ENCODE results near the gene SCYGR1. TPM values are rescaled to one million over a fixed set of nuclear protein-coding genes. Genes with fewer than 3 reads are reported as not detected.
A peak's percentile ranks its signal among the peaks of the same experiment; 100 is the strongest.
"Not testable (repeated sequence)": the region's sequence is repeated elsewhere in the genome, so short reads cannot be mapped to it uniquely, and the experiment has no call there.

Gene SCYGR1
- total RNA-seq, 1 donor from 2014 or later = not detected

DNA sequence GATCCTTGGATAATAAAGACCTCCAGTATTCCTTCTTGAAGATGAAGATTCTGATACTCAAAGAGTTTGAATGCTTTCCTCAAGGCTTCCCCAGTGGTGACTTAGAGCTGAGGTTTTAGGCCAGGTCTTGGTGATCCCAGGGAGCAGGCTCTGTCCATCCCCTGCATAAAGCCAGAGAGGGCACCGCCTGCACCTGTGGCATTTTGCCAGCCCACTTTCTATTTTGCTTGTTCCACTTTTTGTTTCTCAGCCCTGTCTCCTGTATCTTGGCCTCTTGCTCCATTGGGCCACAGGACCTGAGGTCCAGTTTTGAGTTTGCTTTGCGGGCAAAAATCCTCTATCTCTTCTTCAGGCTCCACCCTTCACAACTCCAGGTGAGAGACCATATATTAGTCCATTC lies 6.7 kb upstream of the SCYGR1 start:
- Mint-ChIP-seq H3K36me3 (ENCODE audit: low read depth) (no peaks in the 10 kb centered on the region), H3K4me3 (no peak overlapping the region), H3K9me3 (no peaks in the 10 kb centered on the region), H3K27me3 (no peaks in the 10 kb centered on the region), H3K4me1 (peaks cover 8% of the 10 kb centered on the region), H3K27ac (peak overlapping the region; percentile 51)
- DNase-seq = no peak
- intact Hi-C loops (cut with micrococcal nuclease) = no loop called here

DNA sequence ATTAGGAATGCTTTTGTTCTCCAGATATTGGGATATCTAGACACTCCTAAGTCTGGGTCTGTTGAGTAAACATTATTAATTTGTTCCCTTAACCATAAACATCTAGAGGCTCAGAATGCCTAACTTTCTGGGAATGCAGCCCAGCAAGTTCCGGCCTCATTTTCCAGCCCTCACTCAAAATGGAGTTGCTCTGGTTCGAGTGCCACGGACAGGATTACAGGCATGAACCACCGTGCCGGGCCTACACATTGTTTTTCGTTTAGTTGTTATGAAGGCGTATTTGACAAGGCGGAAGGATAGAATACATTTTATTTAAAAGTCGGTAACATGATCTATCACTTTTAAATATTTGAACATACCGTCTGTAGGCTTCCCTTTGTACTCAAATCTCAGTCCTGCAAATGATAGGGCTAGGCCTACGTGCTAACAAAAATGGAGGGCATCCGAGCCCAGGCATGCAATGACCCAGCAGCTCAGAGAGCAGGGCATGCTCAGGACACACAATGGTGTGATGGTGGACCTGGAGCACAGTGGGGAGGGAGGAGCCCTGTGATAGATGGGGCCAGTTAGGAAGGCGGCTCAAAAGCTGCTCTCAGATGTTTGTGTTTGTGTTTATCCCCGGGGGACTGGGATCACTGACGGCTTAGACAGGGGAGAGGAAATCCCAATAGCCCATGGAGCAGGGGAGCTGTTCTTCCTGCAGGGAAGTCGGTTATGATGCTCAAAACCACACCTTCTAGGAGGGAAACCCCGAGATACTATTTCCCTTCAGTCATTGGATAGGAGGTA lies 2.9 kb upstream of the SCYGR1 start:
- H3K4me3 Mint-ChIP-seq = no peak overlapping the region
- H3K9me3 Mint-ChIP-seq = no peaks in the 10 kb centered on the region
- intact Hi-C loops (cut with micrococcal nuclease) = no loop called here
- DNase-seq = no peak
- H3K27me3 Mint-ChIP-seq = no peaks in the 10 kb centered on the region
- H3K36me3 Mint-ChIP-seq (ENCODE audit: low read depth) = no peaks in the 10 kb centered on the region
- H3K27ac Mint-ChIP-seq = no peak overlapping the region
- peaks cover 6% of the 10 kb centered on the region for H3K4me1 Mint-ChIP-seq

DNA sequence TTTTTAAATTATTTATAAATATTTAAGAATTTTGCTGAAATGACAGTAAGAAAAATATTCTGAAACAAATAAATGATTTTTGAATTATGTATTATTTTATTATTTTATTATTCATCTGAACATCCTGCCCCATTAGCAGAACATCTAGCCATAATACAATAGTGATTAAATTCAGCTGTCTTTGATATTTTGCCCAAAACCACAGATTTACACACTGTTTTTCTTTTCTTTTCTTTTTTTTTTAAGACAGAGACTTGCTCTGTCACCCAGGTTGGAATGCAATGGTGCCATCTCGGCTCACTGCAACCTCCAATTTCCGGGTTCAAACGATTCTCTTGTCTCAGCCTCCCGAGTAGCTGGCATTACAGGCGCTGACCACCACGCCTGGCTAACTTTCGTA lies 1.9 kb upstream of the SCYGR1 start:
- H3K4me1 Mint-ChIP-seq = peaks cover 6% of the 10 kb centered on the region
- DNase-seq = no peak
- intact Hi-C loops (cut with micrococcal nuclease) = no loop called here
- no peaks in the 10 kb centered on the region for H3K9me3 Mint-ChIP-seq
- H3K27me3 Mint-ChIP-seq = no peaks in the 10 kb centered on the region
- H3K36me3 Mint-ChIP-seq (ENCODE audit: low read depth) = no peaks in the 10 kb centered on the region
- no peak overlapping the region for H3K27ac Mint-ChIP-seq
- no peak overlapping the region for H3K4me3 Mint-ChIP-seq

DNA sequence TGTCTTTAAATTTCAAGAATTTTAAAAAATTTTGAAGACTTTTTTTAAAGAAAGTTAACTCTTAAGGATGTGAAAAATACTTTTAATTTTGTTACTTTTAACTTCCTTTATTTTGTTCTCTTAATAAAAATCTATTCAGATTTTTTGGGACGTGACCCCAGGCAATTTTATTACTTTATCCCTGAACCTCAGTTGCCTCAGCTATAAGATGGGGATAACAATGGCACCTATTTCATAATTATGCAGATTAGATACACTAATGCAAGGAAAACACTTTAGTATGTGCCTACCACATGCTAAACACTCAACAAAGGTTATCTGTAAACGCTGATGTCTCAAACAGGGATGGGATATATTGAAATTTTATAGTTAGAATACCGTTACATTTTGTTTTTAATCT lies 1.5 kb upstream of the SCYGR1 start:
- H3K4me1 Mint-ChIP-seq = peaks cover 6% of the 10 kb centered on the region
- no peaks in the 10 kb centered on the region for H3K36me3 Mint-ChIP-seq (ENCODE audit: low read depth)
- H3K9me3 Mint-ChIP-seq = no peaks in the 10 kb centered on the region
- no peak overlapping the region for H3K4me3 Mint-ChIP-seq
- intact Hi-C loops (cut with micrococcal nuclease) = no loop called here
- H3K27me3 Mint-ChIP-seq = no peaks in the 10 kb centered on the region
- no peak for DNase-seq
- no peak overlapping the region for H3K27ac Mint-ChIP-seq

DNA sequence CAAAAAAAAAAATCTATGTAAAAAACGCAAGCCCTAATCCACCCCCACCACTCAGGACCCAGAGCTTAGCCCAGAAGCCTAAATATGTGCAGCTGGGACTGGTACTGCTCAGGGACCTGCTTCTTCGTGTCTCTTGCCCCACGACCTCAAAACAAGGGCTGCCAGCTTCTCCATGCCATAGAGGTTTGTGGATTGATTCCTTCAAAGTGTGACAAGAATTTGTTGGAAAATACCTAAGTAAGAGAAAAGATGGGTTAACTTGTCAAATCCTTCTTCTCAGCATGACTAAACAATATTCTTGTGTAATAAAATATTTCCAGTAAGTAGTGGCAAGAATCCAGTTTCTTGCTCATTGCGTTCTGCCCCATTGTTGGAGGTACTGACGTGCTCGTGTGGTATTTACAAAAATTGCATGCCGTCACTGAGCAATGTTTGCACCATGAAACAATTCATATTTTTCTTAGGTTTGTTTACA lies 825 bp upstream of the SCYGR1 start:
- Mint-ChIP-seq H3K9me3 (no peaks in the 10 kb centered on the region), H3K36me3 (ENCODE audit: low read depth) (no peaks in the 10 kb centered on the region), H3K4me3 (no peak overlapping the region), H3K4me1 (peaks cover 6% of the 10 kb centered on the region), H3K27me3 (no peaks in the 10 kb centered on the region), H3K27ac (no peak overlapping the region)
- DNase-seq = no peak
- intact Hi-C loops (cut with micrococcal nuclease) = no loop called here

DNA sequence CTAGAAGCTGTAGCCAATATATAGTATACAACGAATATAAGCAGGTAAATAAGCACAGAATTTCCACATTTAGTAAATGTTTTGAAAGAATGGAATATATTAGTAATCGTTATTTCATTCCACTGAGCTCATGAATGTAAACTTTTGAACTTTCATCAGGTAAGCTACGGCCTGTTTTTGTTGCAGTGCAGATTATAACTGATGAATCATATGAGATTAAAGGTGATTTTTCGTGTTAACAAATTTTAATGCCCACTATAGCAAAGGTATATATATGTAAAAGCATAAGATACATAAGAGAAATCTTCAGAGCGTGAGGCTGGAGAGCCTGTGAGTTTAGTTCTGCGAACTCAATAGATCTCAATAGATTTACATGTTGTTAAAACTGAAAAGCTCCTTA lies 1.1 kb downstream of the SCYGR1 start:
- Mint-ChIP-seq H3K9me3 (peaks cover 3% of the 10 kb centered on the region), H3K4me1 (peaks cover 12% of the 10 kb centered on the region), H3K27me3 (no peaks in the 10 kb centered on the region), H3K36me3 (ENCODE audit: low read depth) (no peaks in the 10 kb centered on the region), H3K27ac (no peak overlapping the region), H3K4me3 (no peak overlapping the region)
- DNase-seq = no peak
- intact Hi-C loops (cut with micrococcal nuclease) = no loop called here

DNA sequence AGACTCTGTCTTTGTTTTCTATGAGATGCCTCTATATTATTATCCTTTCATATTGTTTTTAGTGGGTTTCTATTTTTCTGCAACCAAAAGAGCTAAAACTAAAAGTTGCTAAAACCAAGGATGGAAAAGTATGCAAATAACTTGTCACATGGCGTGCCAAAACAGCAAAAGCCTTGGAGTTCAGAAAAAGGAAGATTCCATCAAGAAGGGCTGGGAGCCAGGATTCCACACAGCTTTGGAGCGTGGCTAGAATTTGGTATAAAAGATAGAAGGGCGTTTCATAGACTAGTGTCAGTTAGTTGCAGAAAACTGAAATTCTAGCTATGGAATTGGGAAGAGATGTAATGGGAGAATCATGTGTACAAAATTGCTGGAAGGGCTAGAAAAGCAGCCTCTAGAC lies 4.1 kb downstream of the SCYGR1 start:
- H3K4me3 Mint-ChIP-seq = no peak overlapping the region
- intact Hi-C loops (cut with micrococcal nuclease) = no loop called here
- no peaks in the 10 kb centered on the region for H3K27me3 Mint-ChIP-seq
- H3K9me3 Mint-ChIP-seq = peaks cover 3% of the 10 kb centered on the region
- no peak for DNase-seq
- peaks cover 12% of the 10 kb centered on the region for H3K4me1 Mint-ChIP-seq
- no peaks in the 10 kb centered on the region for H3K36me3 Mint-ChIP-seq (ENCODE audit: low read depth)
- no peak overlapping the region for H3K27ac Mint-ChIP-seq

DNA sequence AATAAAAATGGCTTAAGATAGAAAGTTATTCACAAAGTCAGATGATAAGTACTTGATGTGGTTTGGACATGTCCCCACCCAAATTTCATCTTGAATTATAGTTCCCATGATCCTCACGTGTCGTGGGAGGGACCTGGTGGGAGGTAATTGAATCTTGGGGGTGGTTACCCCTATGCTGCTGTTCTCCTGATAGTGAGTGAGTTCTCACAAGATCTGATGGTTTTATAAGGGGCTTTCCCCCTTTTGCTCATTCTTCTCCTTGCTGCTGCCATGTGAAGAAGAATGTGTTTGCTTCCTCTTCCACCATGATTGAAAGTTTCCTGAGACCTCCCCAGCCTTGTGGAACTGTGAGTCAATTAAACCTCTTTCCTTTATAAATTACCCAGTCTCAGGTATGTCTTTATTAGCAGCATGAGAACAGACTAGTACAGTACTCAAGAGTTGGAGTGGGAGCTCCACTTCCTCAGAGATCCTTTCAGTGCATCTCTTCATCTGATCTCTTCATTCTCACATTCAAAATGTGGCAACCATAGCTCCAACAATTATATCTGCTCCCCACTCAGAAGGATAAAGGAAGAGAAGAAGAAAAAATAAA lies 5.4 kb downstream of the SCYGR1 start:
- H3K9me3 Mint-ChIP-seq; H3K4me3 Mint-ChIP-seq; H3K36me3 Mint-ChIP-seq (ENCODE audit: low read depth); intact Hi-C loops (cut with micrococcal nuclease); H3K27me3 Mint-ChIP-seq; DNase-seq; H3K27ac Mint-ChIP-seq: not testable (repeated sequence)
- H3K4me1 Mint-ChIP-seq = peaks cover 12% of the 10 kb centered on the region

DNA sequence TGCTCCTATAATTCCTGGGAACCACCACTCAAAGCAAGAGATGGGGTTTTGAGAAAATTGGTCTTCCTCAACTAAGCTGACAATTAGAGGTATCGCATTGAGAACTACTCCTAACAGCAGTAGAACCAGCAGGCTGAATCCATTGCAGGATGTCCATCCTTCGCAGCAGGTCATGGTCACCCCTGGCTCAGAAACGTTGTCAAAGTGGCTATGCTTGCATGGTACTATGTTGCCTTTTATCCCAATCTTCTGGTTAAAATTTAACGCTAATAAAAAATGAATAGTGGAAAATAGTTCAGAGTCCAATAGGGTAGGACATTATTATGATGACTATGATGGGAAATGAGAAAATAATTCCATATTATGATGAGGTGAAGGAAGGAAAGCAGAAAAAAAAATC lies 8.7 kb downstream of the SCYGR1 start, which contains the start of gene TM4SF20:
TSS of gene TM4SF20 (minus strand) at position 212 of the 400 bp plus-strand sequence. CDS start at position 174, 38 bp downstream.
- H3K4me1 Mint-ChIP-seq = peaks cover 9% of the 10 kb centered on the region
- no peak for DNase-seq
- H3K36me3 Mint-ChIP-seq (ENCODE audit: low read depth) = no peaks in the 10 kb centered on the region
- no peak within 1 kb of the TSS for H3K27ac Mint-ChIP-seq
- H3K4me3 Mint-ChIP-seq = no peak within 1 kb of the TSS
- peaks cover 3% of the 10 kb centered on the region for H3K9me3 Mint-ChIP-seq
- no peaks in the 10 kb centered on the region for H3K27me3 Mint-ChIP-seq
- intact Hi-C loops (cut with micrococcal nuclease) = no loop called here

DNA sequence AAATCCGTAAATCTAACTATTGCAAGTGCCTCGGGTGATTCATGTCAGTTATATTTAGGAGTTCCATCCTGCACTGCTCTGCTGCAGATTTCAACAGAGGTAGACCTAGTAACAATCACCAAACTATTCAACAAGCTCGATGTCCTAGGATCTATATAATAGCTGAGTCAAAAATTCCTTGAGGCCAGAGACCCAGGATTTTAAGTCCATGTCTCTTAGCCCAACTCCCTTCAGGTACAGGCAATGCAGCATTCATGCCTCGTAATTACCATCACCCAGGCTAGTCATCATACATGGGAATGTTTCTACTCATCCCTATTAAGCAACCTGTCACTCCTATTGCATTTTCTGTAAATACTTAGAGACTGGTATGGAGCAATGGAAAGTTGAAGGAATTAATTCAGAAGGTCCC lies 9.4 kb downstream of the SCYGR1 start:
- peaks cover 3% of the 10 kb centered on the region for H3K9me3 Mint-ChIP-seq
- no peaks in the 10 kb centered on the region for H3K27me3 Mint-ChIP-seq
- no peaks in the 10 kb centered on the region for H3K36me3 Mint-ChIP-seq (ENCODE audit: low read depth)
- no peak overlapping the region for H3K4me3 Mint-ChIP-seq
- H3K27ac Mint-ChIP-seq = no peak overlapping the region
- intact Hi-C loops (cut with micrococcal nuclease) = no loop called here
- peaks cover 9% of the 10 kb centered on the region for H3K4me1 Mint-ChIP-seq
- DNase-seq = no peak

DNA sequence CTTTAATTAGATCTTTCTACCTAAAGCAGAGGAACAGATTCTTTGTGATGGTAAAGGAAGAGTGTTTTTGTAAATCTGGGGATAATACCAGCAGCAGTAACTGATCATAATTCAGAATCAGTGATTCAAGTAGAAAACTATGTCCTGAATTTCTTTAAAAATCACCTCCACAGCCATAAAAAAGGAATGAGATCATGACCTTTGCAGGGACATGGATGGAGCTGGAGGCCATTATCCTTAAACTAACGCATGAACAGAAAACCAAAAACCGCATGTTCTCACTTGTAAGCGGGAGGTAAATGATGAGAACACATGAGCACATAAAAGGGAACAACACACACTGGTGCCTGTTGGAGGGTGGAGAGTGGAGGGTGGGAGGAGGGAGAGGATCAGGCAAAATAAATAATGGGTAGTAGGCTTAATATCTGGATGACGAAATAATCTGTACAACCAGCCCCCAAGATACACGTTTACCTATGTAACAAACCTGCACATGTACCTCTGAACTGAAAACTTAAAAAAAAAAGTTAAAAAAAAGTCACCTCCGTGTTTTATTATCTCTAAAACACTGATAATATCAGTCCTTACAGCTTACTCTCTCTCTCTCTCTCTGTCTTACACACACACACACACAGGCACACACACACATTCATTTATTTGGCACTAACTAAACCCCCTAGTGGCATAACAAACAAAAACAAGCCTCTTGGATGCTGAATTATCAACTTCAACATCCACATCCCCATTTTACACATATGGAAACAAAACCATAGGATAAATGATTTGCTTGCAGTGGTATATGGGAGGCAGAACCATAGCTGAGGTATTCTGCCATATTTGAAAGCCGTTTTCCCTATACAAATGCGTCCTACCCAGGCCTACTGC lies 10.0 kb downstream of the SCYGR1 start:
- H3K27me3 Mint-ChIP-seq = no peaks in the 10 kb centered on the region
- H3K4me3 Mint-ChIP-seq = no peak overlapping the region
- peaks cover 3% of the 10 kb centered on the region for H3K9me3 Mint-ChIP-seq
- DNase-seq = no peak
- H3K4me1 Mint-ChIP-seq = peaks cover 12% of the 10 kb centered on the region
- intact Hi-C loops (cut with micrococcal nuclease) = no loop called here
- H3K27ac Mint-ChIP-seq = no peak overlapping the region
- no peaks in the 10 kb centered on the region for H3K36me3 Mint-ChIP-seq (ENCODE audit: low read depth)

DNA sequence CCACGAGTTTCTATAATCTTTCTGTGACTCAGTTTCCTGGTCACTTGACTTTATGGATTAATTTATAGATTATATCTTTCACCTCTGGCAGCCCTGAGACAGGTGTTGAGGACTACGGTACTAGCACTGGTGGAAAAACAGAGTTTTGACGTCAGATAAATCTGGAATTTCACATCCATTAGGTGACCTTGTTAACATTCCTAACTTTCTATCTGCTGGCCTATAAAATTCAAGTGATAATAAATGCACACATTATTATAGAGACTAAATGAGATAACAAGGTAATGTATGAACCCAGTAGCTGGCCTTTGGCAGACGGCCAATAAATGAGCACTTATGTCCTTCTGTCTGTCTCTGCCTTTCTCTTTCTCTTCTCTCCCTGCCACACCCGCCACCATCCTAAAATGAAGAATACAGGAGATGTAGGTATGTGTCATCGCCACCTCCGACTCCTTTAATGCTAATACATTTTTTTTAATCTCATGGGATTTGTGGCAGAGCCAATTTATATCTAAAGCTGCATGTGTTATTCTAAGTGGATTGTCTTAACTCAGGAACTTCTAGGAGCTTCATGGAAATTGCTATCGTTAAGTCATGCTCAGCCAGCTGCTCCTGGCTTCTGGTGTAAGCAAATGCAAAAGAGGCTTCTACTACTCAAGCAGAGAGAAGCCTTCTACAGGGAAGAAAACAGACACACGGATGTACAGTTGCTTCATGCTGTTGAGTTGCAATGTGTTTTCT lies 10.9 kb downstream of the SCYGR1 start:
- H3K36me3 Mint-ChIP-seq (ENCODE audit: low read depth) = no peaks in the 10 kb centered on the region
- intact Hi-C loops (cut with micrococcal nuclease) = no loop called here
- H3K9me3 Mint-ChIP-seq = no peaks in the 10 kb centered on the region
- H3K27ac Mint-ChIP-seq = no peak overlapping the region
- H3K27me3 Mint-ChIP-seq = no peaks in the 10 kb centered on the region
- no peak for DNase-seq
- H3K4me1 Mint-ChIP-seq = peaks cover 8% of the 10 kb centered on the region
- no peak overlapping the region for H3K4me3 Mint-ChIP-seq

DNA sequence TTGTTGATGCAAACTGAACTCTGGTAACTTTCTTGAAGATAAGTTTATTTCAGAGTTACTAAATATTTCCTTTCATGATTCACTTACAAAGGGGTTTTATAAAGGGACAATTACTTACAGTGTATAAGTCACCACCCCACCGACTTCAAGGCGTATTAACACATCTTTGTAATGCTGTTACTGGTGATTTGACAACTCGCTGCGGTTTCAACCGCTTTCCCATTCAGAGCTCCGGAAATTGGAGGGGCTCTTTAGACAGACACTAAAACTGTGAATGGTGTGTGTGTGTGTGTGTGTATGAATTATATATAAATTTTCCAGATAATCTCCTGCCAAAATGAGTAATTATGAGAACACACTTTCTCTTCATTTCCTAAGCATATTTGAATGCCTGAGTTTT lies 13.6 kb downstream of the SCYGR1 start:
- Mint-ChIP-seq H3K27ac (no peak overlapping the region), H3K9me3 (no peaks in the 10 kb centered on the region), H3K36me3 (ENCODE audit: low read depth) (no peaks in the 10 kb centered on the region), H3K27me3 (no peaks in the 10 kb centered on the region), H3K4me3 (no peak overlapping the region), H3K4me1 (peaks cover 12% of the 10 kb centered on the region)
- DNase-seq = peak; percentile 70
- intact Hi-C loops (cut with micrococcal nuclease) = loop anchor here (1.0 kb wide), 3 partner anchors 37 to 88 kb away; partner anchors contain the start of gene MFF
